GM21737 (cell line): ENCODE results near the gene EEF1G.
"Not testable (repeated sequence)": the region's sequence is repeated elsewhere in the genome, so short reads cannot be mapped to it uniquely, and the experiment has no call there.

Source experiments
- ATAC-seq: cut with Tn5 transposase; IDR thresholded peaks from one replicate; pipeline ENCODE4 v1.9.1; 2021; ENCODE audit warnings: mild to moderate bottlenecking, moderate library complexity; ENCODE audit not compliant: unreplicated experiment

EEF1G gene, protein sequence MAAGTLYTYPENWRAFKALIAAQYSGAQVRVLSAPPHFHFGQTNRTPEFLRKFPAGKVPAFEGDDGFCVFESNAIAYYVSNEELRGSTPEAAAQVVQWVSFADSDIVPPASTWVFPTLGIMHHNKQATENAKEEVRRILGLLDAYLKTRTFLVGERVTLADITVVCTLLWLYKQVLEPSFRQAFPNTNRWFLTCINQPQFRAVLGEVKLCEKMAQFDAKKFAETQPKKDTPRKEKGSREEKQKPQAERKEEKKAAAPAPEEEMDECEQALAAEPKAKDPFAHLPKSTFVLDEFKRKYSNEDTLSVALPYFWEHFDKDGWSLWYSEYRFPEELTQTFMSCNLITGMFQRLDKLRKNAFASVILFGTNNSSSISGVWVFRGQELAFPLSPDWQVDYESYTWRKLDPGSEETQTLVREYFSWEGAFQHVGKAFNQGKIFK

GRCh38 chr11:62573592-62574362 lies at the start of gene EEF1G:
EEF1G (minus strand) TSS chr11:62573891; CDS start chr11:62573842, 49 bp downstream.
- peak; percentile 81 for ATAC-seq

GRCh38 chr11:62622476-62623089 lies 48.9 kb upstream of the EEF1G start:
- ATAC-seq = no peak

DNA sequence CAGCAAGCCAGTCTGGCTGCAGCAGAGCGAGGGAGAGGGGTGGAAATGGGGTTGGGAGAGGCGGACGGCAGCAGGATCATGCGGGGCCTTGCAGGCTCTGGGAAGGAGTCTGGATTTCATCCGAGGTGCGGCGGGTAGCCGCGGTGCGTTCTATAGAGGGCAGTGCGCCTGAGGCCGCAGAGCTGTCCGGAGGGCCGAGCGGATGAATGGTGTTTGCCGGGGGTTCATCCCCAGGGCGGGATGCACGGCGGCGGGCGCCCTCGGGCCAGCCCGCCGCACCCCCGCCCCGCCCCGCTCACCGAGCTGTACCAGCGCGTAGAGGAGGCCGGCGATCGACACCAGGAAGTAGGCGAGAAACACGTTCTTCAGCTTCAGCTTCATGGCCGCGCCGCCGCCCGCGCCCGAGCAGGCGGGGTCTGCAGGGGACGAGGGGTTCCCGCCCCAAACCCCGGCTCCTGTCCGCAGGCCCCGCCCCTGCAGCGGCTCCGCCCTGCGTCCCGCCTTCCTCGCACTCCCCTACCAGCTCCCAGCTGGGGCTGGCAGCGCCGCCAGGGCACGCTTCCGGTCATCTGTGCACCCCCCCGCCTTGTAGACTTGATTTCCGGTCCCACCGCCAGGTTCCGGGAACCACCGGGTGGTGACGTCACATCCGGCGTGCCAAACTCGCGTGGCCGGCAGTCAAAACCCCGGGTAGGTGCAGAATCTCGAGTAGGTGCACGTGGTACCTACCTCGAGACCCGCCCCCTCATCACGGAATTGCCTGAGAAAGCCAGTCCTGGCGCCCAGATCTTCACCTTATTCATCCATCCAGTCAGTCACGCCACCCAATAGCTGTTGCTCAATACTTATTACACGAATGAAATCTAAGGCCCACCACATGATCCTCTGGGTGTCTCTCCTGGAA lies 48.1 kb upstream of the EEF1G start, which contains the start of gene B3GAT3:
Gene B3GAT3 (minus strand): TSS at position 420 of the 904 bp plus-strand sequence. CDS start 39 bp downstream, at position 381.
- peak; percentile 91 for ATAC-seq

- ATAC-seq = no peak
Observed at GRCh38 chr11:62621027-62621566, 47.4 kb upstream of the EEF1G start.

DNA sequence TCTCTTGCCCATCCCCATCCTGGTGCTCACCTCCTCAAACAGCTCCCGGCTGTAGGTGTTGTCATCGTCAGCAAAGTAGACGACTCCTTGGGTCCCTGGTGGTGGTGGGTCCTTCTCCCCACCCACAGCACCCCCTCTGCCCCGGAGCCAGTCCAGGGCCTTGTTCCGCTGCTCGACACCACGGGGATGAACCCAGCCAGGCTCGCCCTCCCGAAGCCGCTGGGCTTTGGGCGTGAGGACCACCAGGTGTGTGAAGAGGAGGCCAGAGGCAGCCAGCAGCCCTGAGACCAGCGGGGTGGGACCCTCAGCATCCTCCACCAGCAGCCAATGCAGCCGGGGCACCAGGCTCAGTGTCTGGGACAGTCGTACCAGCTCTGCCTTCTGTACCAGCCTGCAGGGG lies 43.3 kb upstream of the EEF1G start:
- not testable (repeated sequence) for ATAC-seq

DNA sequence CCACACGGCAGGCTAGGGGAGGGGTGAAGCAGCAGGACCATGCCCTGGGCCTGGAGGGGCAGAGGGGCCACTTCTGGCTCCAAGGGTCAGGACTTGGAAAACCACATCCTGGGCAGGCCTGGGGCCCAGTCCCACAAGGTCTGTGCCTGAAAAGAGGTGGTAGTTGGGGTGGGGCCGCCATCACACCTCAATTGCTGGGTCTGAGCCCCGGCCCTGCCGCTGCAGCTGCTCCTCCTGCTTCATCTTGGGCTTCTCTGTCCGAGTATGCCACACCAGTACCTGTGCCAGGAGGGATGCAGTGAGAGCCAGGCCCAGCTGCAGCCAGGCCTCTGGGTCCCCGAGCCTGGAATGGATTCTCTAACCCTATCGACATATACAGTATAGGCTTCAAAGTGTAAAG lies 41.8 kb upstream of the EEF1G start:
- ATAC-seq = no peak

- no peak for ATAC-seq
Observed at GRCh38 chr11:62614275-62614674, 40.6 kb upstream of the EEF1G start.

- no peak for ATAC-seq
Observed at GRCh38 chr11:62613291-62613778, 39.6 kb upstream of the EEF1G start.

DNA sequence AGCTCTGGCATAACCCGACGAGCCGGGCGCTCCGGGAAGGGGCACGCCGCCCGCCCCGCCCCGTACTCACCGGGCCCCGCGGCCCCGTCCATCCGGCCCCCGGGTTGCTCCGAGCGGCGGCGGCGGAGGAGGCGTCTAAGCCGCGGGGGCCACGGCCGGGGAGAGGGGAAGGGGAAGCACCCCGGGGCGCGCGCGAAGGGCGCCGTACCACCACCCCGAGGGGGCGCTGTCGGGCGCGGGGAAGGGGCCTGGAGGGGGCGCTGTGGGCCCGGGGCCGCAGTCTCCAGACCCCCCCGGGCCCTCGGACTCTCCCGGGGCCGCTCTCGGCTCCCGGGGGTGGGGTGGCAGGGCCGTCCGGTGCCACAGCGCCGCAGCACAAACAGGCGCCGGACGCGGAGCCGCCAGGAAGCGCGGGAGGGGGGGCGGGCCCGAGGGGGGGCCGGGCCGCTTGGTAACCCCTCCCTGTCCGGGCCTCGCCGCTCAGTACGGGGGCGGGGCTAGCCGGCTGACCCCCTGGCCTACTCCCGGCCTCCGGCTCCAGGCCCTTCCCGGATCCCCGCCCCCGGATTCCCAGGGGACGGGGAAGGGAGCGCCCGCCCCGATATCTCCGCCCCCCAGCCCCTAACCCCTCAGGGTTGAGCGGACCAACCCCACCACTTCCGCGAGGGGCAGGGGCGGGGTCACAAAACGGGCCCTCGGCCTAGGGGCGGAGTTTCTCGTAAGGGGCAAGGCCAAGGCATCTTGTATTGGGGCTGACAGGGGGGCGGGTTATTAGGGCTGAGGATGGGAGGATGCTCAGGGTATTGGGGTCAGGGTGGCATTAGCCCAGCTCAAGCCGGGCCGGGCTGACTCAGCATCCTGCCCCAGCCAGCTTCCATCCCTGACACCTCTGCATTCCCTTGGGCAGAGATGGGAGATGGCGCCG lies 38.9 kb upstream of the EEF1G start, which contains the start of the genes EML3 and ROM1:
Gene EML3 (minus strand): TSS at position 410 of the 925 bp plus-strand sequence. CDS start 318 bp downstream, at position 92.
Gene ROM1 (plus strand): TSS at position 892 of the 925 bp plus-strand sequence. CDS start 25 bp downstream, at position 917.
- ATAC-seq = peak; percentile 53

DNA sequence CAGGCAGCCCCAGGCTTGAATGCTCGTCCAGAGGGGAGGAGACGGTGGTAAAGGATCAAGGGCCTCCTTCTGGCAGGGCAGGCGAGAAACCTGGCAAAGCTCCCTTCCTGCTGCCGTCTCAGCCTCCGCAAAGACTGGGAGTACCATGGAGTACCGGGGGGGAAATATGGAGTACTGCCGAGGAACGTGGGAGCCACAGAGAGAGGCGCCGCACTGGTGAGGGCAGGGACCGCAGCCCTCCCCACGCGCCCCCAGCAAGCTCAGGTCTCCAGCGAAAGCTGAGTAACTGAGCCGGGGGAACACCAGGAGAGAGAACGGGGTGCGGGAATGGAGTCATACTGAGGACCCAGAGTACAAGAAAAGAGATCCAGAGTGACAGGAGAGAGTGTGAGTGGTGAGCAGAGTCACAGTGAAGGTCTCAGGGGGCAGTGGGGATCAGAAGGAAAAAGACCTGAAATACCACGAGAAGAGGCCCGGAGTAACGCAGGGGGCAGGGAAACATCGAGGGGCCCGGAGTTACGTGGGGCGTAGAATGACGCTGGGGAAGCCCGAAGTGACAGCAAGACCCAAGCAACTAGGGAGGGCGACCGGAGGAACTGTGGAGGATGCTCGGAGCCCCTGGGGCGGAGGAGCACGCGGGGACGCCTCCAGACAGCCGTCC lies 38.1 kb upstream of the EEF1G start:
- peak; percentile 18 for ATAC-seq

- no peak for ATAC-seq
Observed at GRCh38 chr11:62610814-62611704, 37.4 kb upstream of the EEF1G start.

- ATAC-seq = no peak
Observed at GRCh38 chr11:62610403-62610802, 36.7 kb upstream of the EEF1G start.

DNA sequence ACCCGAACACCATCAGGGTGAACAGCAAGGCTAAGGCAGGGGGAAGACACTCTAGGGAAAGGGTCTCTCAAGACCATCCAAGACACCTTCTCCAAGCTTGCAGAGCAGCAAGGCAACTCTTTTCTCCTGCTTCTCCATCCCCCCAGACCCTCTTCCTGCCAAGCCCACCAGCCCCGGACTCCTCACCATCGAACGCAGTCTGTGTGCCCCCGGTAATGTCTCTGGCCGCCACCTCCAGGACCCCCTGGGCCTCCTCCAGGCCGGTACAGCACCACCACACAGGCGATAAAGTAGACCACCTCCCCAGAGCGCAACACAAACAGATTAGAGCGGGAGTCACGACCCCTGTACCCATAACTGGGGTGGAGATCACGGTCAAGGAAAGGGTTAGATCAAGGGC lies 35.1 kb upstream of the EEF1G start:
- ATAC-seq = no peak

DNA sequence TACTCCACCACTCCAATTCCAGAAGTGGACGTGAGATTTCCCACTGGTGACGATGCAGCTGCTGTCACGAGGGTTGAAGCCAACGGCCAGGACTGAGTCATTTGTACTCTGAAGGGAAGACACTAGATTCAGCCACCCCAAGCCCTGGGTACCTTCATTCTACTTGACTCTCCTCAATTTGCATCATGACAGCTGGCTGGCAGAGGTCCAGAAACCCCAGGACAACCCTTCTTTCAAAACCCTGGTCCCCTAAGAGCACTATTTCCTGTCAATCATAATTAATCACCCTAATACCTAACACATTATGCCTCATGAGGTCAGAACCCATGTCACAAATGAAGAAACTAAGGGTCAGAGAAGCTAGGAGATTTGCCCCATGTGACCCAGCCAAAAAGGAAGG lies 34.0 kb upstream of the EEF1G start:
- no peak for ATAC-seq

DNA sequence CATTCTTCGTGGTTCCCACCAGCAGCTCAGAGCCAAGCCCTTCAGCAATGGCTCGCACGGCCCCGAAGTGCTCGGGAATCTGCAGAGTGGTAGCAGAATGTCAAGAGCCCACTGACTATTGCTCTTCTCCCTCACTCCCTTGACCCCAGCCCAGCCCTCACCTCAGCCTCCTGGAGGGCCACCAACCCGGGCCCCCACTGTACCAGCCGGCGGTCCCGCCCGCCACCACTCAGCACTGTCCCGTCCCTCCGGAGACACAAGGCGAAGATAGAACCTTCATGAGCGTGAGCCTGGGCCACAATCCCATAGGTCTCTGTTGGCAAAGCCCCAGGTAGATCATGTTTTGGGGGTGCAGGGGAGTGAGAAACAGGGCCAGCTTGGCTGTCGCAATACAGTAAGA lies 32.2 kb upstream of the EEF1G start:
- ATAC-seq = no peak

- no peak for ATAC-seq
Observed at GRCh38 chr11:62605467-62605866, 31.8 kb upstream of the EEF1G start.

- ATAC-seq = no peak
Observed at GRCh38 chr11:62604460-62605120, 30.9 kb upstream of the EEF1G start.
